GM21737 (cell line): ENCODE results near the gene FOXO3.
"Not testable (repeated sequence)": the region's sequence is repeated elsewhere in the genome, so short reads cannot be mapped to it uniquely, and the experiment has no call there.

Experiments
- ATAC-seq: cut with Tn5 transposase; IDR thresholded peaks from one replicate; pipeline ENCODE4 v1.9.1; 2021; ENCODE audit warnings: mild to moderate bottlenecking, moderate library complexity; ENCODE audit not compliant: unreplicated experiment

Gene FOXO3

DNA sequence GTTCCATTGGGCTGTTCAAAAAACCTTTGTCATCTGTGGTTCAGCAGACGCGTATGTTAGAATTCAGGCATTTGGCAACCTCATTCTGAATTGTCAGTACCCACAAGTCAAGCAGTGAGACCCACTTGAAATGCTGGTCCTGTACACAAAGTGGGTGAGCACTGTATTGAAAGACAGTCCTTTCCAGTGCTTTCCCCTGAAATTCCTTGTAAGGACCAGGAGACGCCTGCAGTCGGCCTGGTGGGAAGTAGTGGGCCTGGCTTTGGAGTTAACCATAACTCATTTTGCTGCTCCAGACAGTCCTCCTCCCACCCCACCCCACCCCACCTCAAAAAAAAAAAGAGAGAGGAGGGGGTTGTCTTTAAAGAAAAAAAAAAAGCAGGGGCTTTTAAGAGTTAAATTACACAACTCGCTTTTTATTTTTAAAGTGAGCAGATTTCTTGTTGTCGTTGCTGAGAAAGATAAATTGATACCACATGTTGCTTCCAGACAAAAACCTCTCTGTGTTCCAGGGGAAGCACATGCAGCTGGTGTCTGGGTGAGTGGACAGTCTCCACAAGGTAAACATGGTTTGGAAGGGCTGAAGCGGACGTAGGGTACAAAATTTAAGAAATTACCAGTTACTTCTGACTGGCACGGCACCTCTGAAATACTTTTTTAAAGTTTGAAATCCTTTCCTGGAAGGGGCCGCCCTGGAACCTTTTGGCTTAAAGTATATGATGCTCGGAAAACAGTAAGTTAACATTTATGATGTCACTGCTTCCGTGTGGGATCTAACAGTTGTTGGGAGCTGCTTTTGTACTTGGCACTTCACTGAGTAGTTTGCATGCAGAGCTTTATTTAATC is 95.3 kb downstream of the FOXO3 start:
- no peak for ATAC-seq

DNA sequence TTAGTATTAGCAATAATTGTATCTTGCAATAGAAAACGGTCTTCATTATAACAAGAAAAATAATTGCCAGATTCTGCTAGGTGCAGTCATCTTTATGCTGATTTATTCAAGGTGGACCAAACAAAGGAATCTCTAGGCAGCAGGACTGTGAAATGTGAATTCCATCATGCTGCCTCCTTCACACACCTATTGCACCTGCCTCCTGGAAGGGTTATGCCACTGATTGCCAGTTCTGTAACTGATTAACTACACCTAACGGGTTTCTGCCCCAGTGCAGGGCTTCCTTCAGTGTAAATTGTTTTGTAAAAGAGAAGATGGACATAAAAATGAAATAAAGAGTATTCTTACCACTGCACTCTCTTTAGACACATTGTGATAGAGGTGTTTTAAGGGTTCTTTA is 96.1 kb downstream of the FOXO3 start:
- ATAC-seq: no peak

DNA sequence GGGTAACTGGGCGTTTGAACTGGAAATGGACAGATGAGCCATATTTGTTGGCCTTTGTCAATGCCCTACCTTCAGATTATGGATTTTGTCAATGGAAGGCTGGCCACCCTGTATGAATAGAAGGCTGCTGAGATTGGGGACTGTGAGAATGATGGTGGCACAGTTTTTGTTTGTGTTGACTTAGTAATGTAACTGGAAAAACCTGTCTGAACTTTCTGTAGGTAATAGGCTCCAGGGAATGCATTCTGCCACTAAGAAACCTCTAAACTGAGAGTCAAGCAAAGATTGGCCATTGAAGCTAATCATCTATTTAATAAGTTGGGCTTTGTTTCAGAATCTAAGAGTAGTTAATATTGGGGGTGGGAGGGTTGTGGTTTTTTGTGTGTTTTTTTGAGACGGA is 97.5 kb downstream of the FOXO3 start:
- no peak for ATAC-seq

DNA sequence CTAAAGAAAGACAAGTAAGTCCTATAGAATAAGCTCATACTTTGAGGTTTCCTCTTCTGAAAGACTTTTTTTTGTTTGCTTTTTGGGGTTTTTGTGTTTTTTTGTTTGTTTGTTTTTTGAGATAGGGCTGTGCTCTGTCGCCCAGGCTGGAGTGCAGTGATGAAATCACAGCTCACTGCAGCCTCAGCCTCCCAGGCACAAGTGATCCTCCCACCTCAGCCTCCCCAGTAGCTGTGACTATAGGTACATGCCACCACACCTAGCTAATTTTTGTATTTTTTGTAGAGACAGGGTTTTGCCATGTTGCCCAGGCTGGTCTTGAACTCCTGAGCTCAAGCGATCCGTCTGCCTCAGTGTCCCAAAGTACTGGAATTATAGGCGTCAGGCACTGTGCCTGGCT is 98.1 kb downstream of the FOXO3 start:
- ATAC-seq: not testable (repeated sequence)

DNA sequence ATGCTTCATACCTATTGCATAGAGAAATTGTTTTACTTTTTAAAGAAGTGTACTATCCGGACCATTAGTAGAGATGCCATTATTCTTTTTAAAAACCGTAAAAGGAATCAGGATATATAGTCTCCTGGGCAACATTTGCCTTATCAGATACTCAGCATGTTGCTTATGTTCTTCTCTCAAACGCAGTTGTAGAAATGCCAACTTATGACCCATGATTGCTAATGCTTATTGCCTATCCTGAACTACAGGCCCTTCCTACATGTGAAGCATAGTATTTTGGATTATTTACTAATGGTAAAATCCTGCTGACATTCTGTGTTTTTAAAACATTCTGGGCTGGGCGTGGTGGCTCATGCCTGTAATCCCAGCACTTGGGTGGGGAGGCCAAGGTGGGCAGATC is 99.5 kb downstream of the FOXO3 start:
- no peak for ATAC-seq

DNA sequence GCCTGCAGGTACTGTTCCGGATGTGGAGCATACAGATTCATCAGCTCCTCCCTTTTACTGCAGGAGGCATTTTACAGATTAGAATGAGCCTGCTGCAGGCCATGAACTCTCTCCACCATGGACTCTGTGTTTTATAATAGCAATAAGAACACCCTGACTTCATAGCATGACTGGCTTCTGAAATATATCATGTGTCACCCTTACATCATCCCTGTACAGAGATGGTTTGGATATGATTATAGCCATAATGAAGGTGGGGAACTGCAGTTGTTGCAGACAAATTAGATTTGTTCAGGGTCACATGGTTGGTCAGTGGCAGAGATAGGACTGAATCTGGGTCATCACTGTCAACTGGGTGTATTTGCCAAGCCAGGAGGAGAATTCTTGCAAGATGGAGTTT is 100.7 kb downstream of the FOXO3 start:
- ATAC-seq: no peak

DNA sequence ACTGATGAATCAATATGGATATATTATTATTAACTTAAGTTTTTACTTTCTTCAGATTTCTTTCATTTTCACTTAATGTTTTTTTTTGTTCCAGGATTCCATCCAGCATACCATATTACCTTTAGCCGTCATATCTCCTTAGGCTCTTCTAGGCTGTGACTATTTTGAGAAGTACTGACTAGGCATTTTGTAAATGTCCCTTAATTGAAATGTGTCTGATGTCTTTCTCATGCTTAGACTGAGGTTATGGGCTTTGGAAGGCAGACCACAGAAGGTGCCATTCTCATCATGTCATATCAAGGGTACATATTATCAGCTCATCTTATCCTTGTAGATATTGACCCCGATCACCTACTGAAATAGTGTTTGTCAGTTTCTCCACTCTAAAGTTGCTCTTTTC is 101.3 kb downstream of the FOXO3 start:
- no peak for ATAC-seq

DNA sequence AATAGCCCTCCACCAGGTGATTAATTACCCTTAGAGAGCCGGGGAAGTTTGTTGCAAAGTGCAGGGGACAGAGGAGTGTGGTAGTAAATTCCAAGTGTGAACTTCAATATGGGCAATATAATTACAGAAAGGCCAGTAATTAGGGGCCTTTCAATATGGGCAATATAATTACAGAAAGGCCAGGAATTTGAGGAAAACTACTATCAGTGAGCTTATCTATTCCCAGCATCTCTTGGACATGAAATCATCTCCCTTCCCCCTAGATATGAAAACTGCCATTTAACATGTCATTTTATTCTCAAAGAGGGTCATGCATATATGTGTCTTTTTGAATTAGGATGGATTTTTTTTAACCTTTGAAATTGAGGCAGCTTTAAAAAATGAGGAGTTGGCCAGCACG is 102.0 kb downstream of the FOXO3 start:
- ATAC-seq: no peak

DNA sequence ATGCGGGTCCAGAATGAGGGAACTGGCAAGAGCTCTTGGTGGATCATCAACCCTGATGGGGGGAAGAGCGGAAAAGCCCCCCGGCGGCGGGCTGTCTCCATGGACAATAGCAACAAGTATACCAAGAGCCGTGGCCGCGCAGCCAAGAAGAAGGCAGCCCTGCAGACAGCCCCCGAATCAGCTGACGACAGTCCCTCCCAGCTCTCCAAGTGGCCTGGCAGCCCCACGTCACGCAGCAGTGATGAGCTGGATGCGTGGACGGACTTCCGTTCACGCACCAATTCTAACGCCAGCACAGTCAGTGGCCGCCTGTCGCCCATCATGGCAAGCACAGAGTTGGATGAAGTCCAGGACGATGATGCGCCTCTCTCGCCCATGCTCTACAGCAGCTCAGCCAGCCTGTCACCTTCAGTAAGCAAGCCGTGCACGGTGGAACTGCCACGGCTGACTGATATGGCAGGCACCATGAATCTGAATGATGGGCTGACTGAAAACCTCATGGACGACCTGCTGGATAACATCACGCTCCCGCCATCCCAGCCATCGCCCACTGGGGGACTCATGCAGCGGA is 102.9 kb downstream of the FOXO3 start:
- not testable (repeated sequence) for ATAC-seq

DNA sequence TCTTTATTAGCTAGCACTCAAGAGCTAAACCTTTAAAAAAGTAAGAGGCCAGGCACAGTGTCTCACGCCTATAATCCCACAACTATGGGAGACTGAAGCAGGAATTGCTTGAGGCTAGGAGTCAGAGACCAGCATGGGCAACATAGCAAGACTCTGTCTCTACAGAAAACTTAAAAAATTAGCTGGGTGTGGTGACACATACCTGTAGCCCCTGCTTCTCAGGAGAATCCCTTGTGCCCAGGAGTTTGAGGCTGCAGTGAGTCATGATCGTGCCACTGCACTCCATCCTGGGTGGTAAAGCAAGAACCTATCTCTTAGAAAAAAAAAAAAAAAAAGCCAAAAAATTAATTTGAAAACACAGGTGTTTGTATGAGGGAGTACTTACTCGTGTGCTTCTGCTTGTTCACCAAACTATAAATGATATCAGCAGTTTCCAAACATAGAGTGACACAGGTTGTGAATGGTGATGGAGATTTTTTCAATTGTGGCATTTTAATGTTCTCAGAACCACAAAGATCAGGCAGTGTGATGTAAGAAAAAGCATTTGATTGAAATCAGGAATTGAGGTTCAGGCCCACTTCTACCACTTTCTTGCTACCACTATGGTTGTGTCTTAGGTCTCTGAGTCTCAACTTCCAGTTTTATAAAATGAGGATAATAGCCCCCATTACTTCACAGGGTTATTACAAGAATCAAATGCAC is 104.9 kb downstream of the FOXO3 start:
- ATAC-seq: no peak

DNA sequence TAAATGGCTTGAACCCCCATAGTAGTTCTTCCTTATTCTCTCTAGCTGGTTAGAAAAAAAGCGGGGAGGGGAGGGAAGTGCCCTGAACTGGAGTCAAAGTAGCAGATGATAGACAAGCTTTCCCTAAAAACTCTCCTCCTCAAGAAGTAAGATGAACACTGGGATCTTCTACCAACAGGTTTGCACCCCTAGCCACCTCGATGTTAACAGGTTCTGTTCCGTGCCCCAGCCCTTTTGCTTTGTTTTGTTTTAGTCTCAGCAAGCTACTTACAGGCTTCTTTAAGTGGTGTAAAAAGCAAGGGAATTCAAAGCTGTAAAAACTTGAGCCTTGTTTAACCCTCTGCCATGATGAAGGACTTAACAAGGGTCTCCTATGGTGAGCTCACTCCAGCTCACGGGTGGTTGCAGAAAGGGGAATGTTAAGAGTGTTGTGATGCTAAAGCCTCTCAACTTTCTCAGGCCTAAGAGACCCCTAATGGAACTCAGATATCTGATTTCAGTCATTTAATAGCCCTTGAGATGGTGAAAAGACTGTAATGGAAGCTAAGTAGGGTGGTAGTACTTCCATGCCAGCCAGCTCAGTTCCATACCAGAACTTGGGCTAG is 106.0 kb downstream of the FOXO3 start:
- ATAC-seq: no peak

DNA sequence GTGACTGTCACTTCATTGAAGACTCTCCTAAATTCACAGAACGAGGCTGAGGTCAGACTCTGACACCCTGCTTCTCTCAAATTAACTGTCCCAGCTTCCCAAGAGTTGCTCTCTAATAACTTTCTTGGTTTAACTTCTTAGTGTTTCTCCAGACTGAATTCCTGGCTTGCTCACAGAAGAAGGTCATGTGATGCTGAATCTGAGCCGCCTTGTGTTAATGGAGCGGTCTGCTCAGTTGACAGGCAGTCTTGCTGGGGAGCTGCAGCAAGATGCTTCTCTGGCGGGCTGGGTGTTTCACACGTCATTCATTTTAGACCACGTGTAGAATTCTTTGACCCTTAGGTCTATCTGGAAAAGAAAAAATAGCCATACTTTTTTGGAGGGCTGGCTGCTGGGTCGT is 107.3 kb downstream of the FOXO3 start:
- no peak for ATAC-seq

DNA sequence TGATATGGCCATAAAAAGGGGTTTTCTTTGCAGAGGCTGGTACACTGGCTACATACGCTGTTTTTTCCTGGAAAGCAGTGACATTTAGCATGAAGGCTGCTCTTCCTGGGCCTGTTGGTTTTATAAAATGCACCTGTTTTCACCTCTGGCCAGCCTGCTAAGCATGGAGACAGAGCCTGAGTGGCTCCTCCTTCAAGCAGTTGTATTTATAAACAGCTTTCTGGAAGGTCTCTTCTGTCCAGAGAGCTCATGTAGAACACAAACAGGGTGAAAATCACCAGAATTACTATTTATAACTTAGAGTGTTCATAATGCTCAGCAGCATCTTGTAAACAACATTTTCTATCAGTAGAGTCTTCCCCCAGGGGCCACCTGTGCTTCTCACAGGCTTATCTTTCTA is 109.0 kb downstream of the FOXO3 start:
- no peak for ATAC-seq

DNA sequence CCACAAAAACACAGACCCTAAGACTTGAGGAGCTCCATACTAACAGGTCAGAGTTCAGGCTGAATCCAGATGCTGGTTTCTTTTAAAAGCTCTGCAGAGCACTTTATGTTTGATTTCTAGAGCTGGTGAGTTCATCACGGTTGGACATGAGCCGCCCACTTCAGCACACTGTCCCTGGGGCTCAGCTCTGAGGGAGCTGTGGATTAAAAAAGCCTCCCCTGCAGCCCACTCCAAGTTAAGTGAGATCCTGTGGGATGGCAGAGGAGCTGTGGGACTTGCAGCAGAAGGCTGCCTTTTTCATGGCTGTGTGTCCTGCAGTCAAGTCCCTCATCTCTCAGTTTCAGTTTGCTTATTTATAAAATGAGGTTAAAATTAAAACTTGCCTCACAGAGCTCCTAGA is 110.5 kb downstream of the FOXO3 start:
- no peak for ATAC-seq

DNA sequence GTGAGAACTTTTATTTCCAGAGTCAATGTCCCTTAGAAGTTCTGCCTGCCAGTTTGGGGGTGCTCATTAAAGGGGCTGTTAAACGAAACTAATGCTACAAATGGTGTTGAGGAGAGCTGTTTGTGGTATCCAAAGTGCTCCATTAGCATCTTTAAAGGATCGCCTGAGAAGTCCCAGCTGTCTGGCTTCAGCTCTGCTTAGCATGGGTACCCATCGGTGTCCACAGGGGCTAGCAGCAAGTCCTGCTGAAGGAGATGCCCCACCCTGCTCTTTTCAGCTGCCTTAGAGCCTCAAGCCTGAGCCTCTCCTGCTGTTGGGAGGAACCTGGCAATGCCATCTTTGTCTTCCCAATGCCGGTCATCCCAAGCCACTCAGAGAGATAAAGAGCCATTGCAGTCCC is 111.1 kb downstream of the FOXO3 start:
- ATAC-seq: no peak

DNA sequence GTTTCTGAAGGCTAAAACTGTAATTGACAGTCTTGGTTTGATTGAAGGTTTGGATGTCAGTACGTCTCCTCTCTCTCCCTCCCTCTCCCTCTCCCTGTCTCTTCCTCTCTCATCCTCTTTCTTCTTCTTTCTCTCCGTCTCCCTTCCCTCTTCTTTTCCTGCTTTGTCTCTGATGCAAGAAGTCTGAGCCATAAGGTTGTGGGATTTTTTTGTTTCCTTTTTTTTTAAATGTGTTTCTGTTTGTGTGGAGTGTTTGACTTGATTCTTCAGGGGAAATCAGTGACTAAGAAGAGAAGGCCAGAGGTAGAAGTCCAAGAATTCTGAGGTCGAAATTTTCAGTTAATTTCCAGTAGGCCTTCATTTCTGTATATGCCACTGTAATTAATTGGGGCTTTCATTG is 111.9 kb downstream of the FOXO3 start:
- no peak for ATAC-seq

DNA sequence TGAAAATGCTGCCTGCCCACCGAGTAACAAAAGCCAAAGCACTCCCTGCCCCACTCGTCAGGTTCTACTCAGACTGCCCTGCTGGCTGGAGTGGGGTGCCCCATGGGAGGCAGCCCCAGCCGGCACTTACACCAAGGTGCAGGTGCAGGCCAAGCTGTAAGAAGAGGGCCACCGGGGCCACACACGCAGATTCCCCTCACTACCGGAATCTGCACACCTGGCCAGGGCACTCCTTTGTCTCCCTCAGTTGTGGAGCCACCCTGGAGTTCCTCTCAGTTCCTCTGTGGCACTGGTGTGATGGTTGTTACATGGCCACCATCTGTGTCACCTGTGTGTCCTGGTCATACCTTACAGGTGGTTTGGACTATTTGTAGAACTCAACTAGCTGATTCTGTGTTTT is 112.4 kb downstream of the FOXO3 start:
- ATAC-seq: no peak

DNA sequence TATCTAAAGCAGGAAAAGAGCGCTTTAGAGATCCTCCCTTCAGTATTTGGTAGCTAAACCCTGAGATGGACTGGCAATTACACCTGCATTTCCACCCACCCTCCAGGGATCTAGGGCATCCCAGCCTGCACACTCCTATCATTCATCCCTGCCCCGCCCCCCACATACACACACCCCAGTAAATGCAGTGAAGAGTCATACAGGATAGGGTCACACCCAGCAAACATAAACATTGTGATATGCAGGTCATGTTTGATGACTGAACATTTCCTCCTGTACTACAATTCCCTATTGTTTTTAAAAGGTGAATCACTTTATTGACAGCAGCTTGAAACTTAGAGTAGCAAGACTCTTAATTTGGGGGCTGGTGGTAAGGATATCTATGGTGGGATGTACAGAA is 112.9 kb downstream of the FOXO3 start:
- no peak for ATAC-seq

DNA sequence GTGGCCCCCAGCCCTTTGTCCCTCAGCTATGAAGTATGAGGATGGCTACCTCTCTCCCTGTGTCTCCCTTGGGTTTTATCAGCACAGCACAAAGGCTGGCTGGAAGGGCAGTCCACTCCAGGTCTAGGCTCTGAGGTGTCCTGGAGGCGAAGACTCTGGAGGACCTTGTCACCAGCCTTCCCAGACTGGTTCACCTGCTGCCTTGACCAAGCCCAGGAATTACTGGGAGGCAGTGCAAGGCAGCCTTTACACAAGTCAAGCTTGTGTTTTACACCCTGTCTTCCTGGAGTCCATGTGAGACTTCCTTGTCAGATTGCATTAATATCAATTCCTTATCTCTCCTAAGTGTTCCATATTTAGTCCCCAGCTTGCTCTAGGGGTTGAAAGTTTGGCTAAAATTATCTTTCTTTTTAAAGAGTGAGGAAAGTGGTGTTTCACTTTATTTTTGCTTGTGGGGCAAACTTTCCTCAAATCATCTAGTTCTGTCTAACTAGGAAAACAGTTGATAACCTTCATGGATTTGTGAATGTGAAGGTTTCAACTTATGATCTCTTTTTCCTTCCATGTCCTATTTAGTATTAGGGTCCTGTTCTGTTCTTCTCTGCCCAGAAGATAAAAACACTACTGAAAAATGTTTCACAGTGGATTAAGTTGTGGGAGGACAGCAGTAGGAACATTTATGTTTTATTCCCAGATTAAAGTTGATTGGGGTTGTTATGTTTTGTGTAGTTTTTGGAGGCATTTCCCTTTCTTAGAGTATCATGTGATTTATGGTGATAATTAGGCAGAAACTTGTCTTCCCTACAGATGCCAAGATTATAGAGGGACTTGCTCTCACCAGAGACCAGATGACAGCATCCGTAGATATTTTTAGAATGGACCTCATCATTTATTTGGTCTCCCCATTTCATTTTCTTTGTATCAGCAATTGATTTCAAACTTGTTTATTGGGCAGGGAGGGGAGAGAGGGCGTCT is 114.8 kb downstream of the FOXO3 start:
- no peak for ATAC-seq

DNA sequence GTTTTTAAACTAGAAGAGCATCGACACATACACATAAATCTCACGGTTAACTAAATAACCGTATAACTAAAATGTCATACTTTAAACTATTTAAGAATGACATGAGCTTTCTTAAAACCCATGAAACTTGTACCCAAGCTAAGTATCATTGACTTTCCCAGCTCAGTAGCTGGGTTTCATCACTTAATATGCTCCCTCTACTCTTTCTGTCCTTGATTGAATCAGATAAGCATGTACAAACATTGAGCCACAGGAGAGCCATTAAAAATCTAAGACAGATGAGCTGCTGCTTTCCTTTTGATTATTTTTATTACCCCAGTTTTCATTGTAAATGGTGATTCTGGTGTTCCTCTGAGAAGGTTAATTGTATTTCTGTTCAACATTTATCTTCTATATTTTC is 115.8 kb downstream of the FOXO3 start:
- no peak for ATAC-seq

DNA sequence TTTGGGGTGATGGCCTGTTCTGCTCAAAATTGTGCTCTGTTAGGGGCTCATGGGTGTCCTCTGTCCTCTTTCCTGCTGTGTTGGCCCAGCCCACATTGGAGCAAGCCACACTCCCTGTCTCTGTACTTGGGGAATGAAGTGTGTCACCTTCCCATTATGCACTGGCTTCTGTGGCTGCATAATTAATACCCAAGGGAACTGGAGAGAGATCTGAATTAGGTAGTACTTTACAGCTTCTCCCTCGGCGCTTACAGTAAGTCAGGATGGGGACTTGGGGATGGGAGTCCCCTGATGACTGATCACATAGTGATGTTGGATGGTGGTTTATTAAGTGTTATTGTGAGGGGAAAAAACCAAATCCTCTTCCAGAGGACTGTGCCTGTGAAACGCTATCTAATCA is 116.6 kb downstream of the FOXO3 start:
- no peak for ATAC-seq
